Left ventricle myocardium inferior (tissue), 1 donor: ENCODE data around the gene NALCN. TPM values are rescaled to one million over a fixed set of nuclear protein-coding genes. Genes with fewer than 3 reads are reported as not detected.

Experiments used
- DNase-seq: peaks from one replicate; pipeline ENCODE4 v3.0.0-alpha.2; 2020
- H3K27ac ChIP-seq: fragments of 200-600 bp; replicated peaks from 2 replicates; pipeline ENCODE4 v1.8.0; 2021
- H3K27me3 ChIP-seq: fragments of 200-600 bp; 2 replicates; pipeline ENCODE4 v1.8.0; 2021; ENCODE audit warnings: low read depth
- H3K36me3 ChIP-seq: fragments of 200-600 bp; 2 replicates; pipeline ENCODE4 v1.8.0; 2021
- H3K4me1 ChIP-seq: fragments of 200-600 bp; 2 replicates; pipeline ENCODE4 v1.8.0; 2021
- H3K4me3 ChIP-seq: fragments of 200-600 bp; 2 replicates; pipeline ENCODE4 v1.8.0; 2021; ENCODE audit warnings: mild to moderate bottlenecking, moderate library complexity
- H3K9me3 ChIP-seq: fragments of 200-600 bp; replicated peaks from 2 replicates; pipeline ENCODE4 v1.8.0; 2021
- intact Hi-C: fragments of 100-400 bp; cut with micrococcal nuclease; formaldehyde crosslinking; loops from one replicate; pipeline ENCODE4 v1.11.0; 2022
- total RNA-seq: library from RNA; stranded (reverse); fragmentation: NEBNext Ultra II Directional; extraction: Animal tissue kit (Norgen Biotek cat#: 25700); gene quantifications from one replicate; pipeline ENCODE4 v1.2.1, GENCODE V29; 2021
- TF ChIP-seq, protein P1 (sequence below): fragments of 200-600 bp; IDR thresholded peaks from 2 replicates; pipeline ENCODE4 v1.8.0; 2021; ENCODE audit warnings: antibody characterized with exemption, mild to moderate bottlenecking, borderline replicate concordance
- donor health status: DM: no; HTN: yes; CAD: no; lungs with severe emphysema.

NALCN gene
- total RNA-seq, 1 donor from 2014 or later: 8.3 TPM

DNA sequence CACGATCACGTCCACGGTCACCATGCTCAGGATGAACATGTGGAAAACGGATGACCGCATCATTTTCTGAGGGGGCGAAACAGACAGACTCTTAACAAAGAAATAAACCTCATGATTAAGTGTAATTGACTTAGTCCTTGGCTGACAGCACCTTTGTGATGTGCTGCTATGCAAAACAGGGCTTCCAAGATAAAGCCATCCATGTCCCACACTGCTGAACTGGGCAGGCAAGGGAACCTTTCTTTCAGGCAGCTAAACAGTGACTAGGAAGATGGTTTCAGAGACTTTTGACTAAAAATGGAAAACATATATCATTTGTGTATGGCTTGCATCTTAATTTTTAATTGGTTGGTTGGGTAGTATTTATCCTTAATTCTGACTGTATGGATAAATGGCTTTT, 157.8 kb downstream of the NALCN start:
- intact Hi-C loops: no loop called here
- H3K36me3 ChIP-seq: peaks cover 5% of the 10 kb centered on the region
- no peak for DNase-seq
- no peaks in the 10 kb centered on the region for H3K27me3 ChIP-seq
- H3K4me3 ChIP-seq: no peak overlapping the region
- H3K9me3 ChIP-seq: no peaks in the 10 kb centered on the region
- TF ChIP-seq, protein P1, sequence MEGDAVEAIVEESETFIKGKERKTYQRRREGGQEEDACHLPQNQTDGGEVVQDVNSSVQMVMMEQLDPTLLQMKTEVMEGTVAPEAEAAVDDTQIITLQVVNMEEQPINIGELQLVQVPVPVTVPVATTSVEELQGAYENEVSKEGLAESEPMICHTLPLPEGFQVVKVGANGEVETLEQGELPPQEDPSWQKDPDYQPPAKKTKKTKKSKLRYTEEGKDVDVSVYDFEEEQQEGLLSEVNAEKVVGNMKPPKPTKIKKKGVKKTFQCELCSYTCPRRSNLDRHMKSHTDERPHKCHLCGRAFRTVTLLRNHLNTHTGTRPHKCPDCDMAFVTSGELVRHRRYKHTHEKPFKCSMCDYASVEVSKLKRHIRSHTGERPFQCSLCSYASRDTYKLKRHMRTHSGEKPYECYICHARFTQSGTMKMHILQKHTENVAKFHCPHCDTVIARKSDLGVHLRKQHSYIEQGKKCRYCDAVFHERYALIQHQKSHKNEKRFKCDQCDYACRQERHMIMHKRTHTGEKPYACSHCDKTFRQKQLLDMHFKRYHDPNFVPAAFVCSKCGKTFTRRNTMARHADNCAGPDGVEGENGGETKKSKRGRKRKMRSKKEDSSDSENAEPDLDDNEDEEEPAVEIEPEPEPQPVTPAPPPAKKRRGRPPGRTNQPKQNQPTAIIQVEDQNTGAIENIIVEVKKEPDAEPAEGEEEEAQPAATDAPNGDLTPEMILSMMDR: no peak
- H3K27ac ChIP-seq: no peak overlapping the region
- no peaks in the 10 kb centered on the region for H3K4me1 ChIP-seq

DNA sequence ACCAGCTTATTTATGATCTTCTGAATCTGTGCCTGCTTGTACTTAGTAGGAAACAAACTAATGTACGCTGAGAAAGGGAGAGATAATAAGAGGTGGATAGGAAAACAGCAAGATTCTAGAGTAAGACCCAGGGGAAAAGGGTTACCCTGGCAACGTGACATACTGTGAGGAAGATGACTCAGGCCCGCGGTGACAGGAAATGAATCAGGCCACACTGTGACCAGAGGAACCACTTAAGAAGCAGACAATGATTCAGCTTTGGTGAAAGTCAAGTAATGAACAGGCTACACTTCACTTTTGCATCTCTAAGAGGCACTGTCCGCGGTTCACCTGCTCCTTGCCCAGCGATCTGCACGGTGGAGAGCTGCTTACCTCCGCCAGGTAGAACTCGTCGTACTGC, 158.2 kb downstream of the NALCN start:
- intact Hi-C loops: no loop called here
- Histone ChIP-seq H3K9me3 (peaks cover 3% of the 10 kb centered on the region), H3K4me1 (no peaks in the 10 kb centered on the region), H3K27ac (no peak overlapping the region), H3K4me3 (no peak overlapping the region), H3K27me3 (no peaks in the 10 kb centered on the region), H3K36me3 (peaks cover 5% of the 10 kb centered on the region)
- TF ChIP-seq, protein P1: no peak
- no peak for DNase-seq

DNA sequence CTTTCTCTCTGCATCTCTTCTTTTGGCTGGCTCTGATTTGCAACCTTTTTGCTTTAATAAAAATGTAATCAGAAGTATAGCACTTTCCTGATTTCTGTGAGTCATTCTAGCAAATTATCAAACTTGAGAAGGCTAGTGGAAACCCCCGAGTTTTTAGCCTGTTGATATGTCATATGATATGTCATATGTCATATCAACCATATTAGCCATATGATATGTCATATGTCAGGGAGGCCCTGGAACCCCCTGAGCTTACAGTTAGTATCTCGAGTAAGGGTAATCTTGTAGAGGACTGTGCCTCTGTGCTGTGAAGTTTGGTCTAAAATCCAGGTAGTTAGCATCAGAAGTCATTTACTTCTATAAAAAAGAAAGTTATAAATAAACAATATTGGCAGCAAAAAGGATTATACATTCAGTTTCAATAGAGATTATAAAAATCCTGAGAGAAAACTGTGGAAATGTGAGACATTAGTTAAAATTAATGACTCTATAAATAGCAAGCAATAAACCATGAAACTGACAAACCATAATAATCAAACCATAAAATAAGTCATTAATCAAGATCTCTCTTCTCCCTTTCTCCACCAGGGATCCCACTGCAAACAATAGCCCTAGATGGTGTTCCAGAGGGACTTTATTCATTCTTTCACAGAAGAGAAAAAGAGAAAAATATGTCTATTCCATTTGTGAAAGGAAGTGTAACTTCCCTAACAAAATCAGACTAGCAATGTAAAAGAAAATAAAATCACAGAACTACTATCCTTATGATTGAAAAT, 167.4 kb downstream of the NALCN start:
- TF ChIP-seq, protein P1: no peak
- Histone ChIP-seq H3K9me3 (peaks cover 18% of the 10 kb centered on the region), H3K27me3 (no peaks in the 10 kb centered on the region), H3K4me3 (no peak overlapping the region), H3K36me3 (peaks cover 6% of the 10 kb centered on the region), H3K27ac (no peak overlapping the region), H3K4me1 (no peaks in the 10 kb centered on the region)
- no peak for DNase-seq
- intact Hi-C loops: no loop called here

GRCh38 chr13:101242720-101243119, 173.6 kb downstream of the NALCN start:
- H3K4me1 ChIP-seq: no peaks in the 10 kb centered on the region
- H3K27me3 ChIP-seq: no peaks in the 10 kb centered on the region
- no peaks in the 10 kb centered on the region for H3K36me3 ChIP-seq
- intact Hi-C loops: no loop called here
- no peak for DNase-seq
- TF ChIP-seq, protein P1: no peak
- H3K4me3 ChIP-seq: no peak overlapping the region
- no peak overlapping the region for H3K27ac ChIP-seq
- H3K9me3 ChIP-seq: no peaks in the 10 kb centered on the region

DNA sequence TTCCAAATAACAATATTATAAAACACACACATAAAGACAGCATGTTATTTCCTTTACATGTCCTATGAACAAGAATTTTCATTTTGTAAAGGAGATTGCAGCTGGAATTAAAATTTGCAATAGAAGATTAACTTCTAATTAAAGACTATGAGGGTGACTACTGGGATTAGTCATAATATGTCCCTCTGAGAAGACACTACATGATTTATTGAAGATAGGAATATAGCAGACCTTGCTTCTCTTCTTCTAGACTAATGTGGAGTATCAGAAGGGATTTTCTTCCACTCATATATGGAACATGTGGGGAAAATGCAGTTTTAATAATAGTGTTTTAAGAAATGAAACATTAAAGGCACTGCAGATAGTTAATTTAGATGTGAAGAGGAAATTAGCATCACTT, 177.8 kb downstream of the NALCN start:
- H3K27me3 ChIP-seq: no peaks in the 10 kb centered on the region
- intact Hi-C loops: no loop called here
- no peaks in the 10 kb centered on the region for H3K4me1 ChIP-seq
- H3K9me3 ChIP-seq: no peaks in the 10 kb centered on the region
- no peak for DNase-seq
- H3K27ac ChIP-seq: no peak overlapping the region
- H3K36me3 ChIP-seq: no peaks in the 10 kb centered on the region
- TF ChIP-seq, protein P1: no peak
- no peak overlapping the region for H3K4me3 ChIP-seq
